Right ventricle myocardium superior (tissue), 1 donor: ENCODE data around the gene ZBTB45. TPM values are rescaled to one million over a fixed set of nuclear protein-coding genes. Genes with fewer than 3 reads are reported as not detected.
"Not testable (repeated sequence)": the region's sequence is repeated elsewhere in the genome, so short reads cannot be mapped to it uniquely, and the experiment has no call there.

Source experiments
- ATAC-seq: fragments of 200-7000 bp; cut with Tn5 transposase; one replicate; pipeline ENCODE4 v1.9.1; 2020; ENCODE audit warnings: mild to moderate bottlenecking; ENCODE audit not compliant: poor library complexity
- DNase-seq: peaks from one replicate; pipeline ENCODE4 v3.0.0-alpha.2; 2020
- intact Hi-C: fragments of 100-400 bp; cut with DNase I; formaldehyde crosslinking; loops from one replicate; pipeline ENCODE4 v1.11.2; 2022
- total RNA-seq: library from RNA; stranded (reverse); fragmentation: NEBNext Ultra II Directional; extraction: Animal tissue kit (Norgen Biotek cat#: 25700); gene quantifications from one replicate; pipeline ENCODE4 v1.2.1, GENCODE V29; 2021
- donor health status: DM: no; HTN: yes; CAD: no; lungs with severe emphysema.

ZBTB45 gene
- total RNA-seq, 1 donor from 2014 or later: 7.9 TPM

GRCh38 chr19:58515259-58515658 is 4.4 kb downstream of the ZBTB45 start:
- intact Hi-C loops: no loop called here

GRCh38 chr19:58514564-58515022 is 5.0 kb downstream of the ZBTB45 start:
- DNase-seq (no peak), ATAC-seq (no peak)
- intact Hi-C loops: no loop called here

More at GRCh38 chr19:58515259-58515658, 4.4 kb downstream of the ZBTB45 start:
- no peak for DNase-seq
- ATAC-seq: no peak

GRCh38 chr19:58513694-58514563 is 5.7 kb downstream of the ZBTB45 start:
- ATAC-seq (peak; percentile 95), DNase-seq (peak; percentile 95)
- intact Hi-C loops: no loop called here

- intact Hi-C loops: no loop called here
- DNase-seq: no peak
- ATAC-seq: no peak
Measured at GRCh38 chr19:58513213-58513693, 6.4 kb downstream of the ZBTB45 start.

GRCh38 chr19:58511353-58512208 is 8.0 kb downstream of the ZBTB45 start, which contains the start of gene SLC27A5:
Gene SLC27A5 (minus strand): TSS chr19:58511992. CDS start chr19:58511955, 37 bp downstream.
- no peak for ATAC-seq
- intact Hi-C loops: no loop called here
- no peak for DNase-seq

GRCh38 chr19:58510084-58510862 is 9.3 kb downstream of the ZBTB45 start:
- ATAC-seq (no peak), DNase-seq (no peak)
- intact Hi-C loops: no loop called here

- intact Hi-C loops: no loop called here
- ATAC-seq (no peak), DNase-seq (no peak)
Measured at GRCh38 chr19:58509731-58510083, 9.9 kb downstream of the ZBTB45 start.

- ATAC-seq, intact Hi-C loops, DNase-seq: not testable (repeated sequence)
Measured at GRCh38 chr19:58507602-58508223, 11.9 kb downstream of the ZBTB45 start.

GRCh38 chr19:58500242-58500641 is 19.4 kb downstream of the ZBTB45 start:
- DNase-seq (no peak), ATAC-seq (no peak)
- intact Hi-C loops: no loop called here

- ATAC-seq (peak; percentile 98), DNase-seq (peak; percentile 100)
- intact Hi-C loops: no loop called here
Measured at GRCh38 chr19:58499021-58499927, 20.3 kb downstream of the ZBTB45 start.

- peak; percentile 58 for DNase-seq
- intact Hi-C loops: no loop called here
- ATAC-seq: peak; percentile 8
Measured at GRCh38 chr19:58498316-58499020, 21.1 kb downstream of the ZBTB45 start.

GRCh38 chr19:58497634-58498170 is 21.9 kb downstream of the ZBTB45 start:
- intact Hi-C loops: no loop called here

GRCh38 chr19:58492265-58492664 is 27.3 kb downstream of the ZBTB45 start:
- no peak for ATAC-seq
- intact Hi-C loops: no loop called here
- no peak for DNase-seq

More at GRCh38 chr19:58497634-58498170, 21.9 kb downstream of the ZBTB45 start:
- ATAC-seq: no peak
- no peak for DNase-seq

GRCh38 chr19:58491393-58491792 is 28.2 kb downstream of the ZBTB45 start:
- no peak for ATAC-seq
- no peak for DNase-seq
- intact Hi-C loops: no loop called here

- intact Hi-C loops, ATAC-seq, DNase-seq: not testable (repeated sequence)
Measured at GRCh38 chr19:58484349-58484748, 35.3 kb downstream of the ZBTB45 start.

GRCh38 chr19:58483776-58484175 is 35.8 kb downstream of the ZBTB45 start:
- DNase-seq: no peak
- intact Hi-C loops: no loop called here
- no peak for ATAC-seq
